ENCODE data around the gene TMEM176A. TPM values are rescaled to one million over a fixed set of nuclear protein-coding genes. Genes with fewer than 3 reads are reported as not detected.

The TMEM176A gene
- total RNA-seq, 1 experiment from 2014 or later: not detected

DNA sequence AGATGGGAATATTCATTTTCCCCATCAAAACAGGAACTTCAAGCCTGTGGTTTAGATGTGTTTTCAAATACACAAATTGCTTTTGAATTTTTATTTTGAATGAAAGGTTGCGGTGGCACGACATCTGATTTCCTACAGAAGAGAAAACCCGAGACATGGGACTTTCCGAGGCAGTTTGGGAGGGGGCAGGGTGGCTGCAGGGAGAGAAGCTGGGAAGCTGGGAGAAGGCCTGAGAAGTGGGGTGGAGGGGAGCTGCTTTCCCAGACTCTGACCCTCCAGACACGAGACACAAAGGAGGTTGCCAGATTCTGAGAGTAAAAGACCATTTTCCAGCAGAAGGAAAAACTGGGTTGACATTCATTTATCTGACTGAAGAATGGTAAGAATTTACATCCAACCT, 19.6 kb downstream of the TMEM176A start:
- no peak for DNase-seq (ENCODE audit: low spot score)

DNA sequence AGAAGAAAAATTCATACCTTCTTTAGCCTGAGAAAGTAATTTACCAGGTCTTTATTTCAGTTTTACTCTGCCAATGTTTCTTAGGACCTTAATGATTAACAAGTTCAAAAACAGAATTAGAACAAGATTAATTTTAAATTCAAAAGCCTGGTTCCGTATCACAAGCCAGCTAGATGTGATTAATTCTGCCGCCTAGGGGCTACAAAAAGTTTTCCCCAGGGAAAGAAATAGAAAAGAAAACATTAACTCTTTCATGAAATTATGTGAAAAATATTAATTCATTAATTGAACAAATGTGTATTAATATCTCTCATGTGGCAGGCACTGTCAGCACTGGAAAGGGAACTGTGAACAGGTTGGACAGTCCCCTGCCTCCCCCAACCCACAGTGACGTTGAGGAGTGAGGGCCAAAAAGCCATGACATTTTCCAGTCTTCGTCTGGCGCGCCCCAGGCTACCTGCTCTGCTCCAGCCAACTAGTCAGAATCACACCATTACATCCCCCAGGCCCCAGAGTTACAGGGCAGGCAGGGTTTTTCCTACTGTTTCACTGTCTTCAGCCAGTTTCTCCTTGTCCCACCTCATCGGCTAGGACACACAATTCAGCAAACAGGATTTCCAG, 20.1 kb downstream of the TMEM176A start:
- DNase-seq (ENCODE audit: low spot score): no peak

DNA sequence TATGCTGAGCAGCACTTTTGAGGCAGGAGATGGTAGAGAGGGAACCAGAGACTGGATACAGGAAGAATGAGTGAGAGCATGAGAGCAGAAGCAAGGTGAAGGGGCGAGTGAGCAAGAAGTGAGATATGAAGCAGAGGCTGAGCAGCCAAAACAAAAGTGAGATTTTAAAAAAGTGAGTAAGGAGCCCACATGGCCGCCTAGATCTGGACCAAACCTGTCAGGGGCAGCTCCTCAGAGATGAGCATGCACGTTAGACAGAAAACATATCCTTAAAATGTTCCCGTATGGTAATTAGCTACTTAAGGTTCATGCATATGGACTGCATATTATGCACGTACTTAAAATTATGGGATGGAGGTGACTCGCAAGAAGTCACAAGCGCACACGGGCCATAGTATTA, 22.5 kb downstream of the TMEM176A start:
- no peak for DNase-seq (ENCODE audit: low spot score)

DNA sequence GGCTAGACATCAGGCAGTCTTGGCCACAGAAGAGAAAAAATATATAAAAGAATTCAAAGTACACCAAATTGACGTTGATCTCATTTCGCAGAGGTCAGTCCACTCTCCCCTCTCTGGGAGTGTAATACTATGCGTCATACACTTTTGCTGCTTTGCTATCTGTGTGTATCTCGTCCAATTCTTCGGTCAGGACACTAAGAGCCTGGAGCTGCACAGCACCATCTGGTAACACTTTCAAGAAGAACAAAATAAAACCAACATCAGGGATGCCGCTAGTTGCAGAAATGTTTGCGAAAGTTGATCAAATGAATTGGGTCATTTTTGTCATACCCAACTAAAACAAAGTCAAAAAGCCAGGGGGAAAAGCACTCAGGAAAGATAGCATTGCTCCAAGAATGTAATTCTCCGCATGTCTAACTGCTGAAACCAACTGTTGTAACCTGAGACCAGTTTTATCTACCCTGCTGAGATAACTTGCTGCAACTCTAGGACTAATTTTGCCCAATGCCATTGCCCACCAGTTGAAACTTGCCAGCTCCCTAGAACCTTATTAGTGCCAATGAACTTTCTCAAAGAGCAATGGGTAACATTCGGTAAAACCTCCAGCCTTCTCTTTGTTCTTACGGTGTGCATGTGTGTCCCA, 23.0 kb downstream of the TMEM176A start:
- DNase-seq (ENCODE audit: low spot score): no peak

DNA sequence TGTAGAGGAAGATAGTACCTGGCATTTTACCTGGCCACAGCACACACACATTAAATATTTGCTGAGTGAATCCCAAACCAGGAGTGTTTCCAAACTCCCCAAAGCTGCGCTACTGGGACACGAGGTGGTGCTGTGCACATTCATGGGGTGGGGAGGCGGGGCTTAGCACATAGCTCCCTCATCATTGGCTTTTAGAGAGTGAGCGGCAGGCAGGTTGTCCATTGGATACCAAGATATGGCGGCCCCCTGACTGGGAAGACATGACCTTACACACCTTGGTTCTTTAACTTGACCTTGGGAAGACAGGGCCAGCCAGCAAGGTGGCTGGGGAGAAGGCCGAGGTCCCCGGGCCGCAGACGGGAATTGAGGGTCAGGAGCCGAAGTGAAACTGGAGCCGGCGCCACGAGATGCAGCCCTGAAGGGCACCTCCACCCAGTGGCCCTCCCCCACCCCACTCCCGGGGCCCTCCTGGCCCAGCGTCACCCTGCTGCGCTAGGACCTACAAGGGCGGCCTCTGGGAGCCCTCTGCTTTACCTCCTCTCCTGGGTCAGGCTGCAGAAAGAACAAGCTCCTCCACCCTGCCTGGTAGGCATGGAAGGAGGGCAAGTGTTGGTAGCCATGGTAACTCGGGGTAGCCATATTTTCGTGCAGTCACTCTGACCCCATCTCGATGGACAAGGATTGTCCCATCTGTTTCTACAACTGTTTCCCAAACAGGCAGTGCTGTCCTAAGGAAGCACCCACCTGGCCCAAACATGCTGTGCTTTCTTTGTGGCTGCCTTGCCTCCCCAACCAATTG, 24.0 kb downstream of the TMEM176A start:
- DNase-seq (ENCODE audit: low spot score): no peak

DNA sequence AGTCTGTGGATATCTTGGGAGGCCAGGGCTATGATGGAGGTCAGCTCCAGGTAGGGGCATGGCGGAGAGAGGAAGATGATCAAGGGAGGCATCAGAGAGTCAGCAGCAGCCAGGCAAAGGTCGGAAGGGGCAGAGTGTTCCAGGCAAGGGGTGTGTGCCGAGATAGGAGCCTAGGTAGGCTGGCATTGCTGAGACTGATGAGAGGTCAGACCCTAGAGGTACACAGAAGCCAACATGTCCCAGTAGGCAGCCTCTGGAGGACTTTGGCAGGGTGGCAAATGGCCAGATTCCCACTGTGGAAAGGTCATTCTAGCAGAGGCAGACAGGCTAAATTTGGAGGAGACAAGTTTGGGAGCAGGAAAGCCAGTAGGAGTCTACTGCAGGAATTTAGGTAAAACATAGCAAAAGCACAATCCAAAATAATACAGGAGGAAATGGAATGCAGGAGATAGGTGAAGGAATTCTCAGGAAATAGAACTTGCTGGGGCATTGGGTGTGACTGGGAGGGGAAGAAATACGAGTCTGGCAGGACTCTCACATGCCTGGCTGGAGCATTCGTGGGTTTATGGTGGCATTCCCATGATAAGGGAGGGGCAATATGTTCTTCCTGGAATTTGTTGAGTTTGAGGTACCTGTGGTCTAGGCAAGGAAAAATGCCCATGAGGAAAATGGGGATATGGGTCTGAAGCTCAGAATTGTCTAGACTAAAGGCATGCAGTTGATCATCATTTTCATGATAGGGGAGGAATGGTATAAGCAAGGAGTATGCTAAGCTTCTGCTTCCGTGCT, 25.7 kb downstream of the TMEM176A start:
- DNase-seq (ENCODE audit: low spot score): no peak

DNA sequence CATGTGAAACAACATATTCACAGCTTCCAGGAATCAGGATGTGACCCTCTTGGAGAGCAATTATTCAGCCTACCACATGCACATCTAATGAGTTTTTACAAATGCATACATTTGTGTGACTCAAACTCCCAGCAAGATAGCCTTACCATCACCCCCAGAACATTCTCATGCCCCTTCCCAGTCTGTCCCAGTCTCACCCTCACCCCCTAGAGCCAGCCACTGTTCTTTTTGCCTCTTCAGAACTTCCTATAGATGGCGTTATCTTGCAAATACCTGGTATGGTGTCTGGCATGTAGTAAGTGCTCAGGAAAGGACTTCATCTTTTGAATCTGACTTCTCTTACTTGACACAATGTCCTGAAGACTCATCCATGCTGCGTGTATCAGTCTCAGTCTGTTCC, 27.8 kb downstream of the TMEM176A start:
- DNase-seq (ENCODE audit: low spot score): no peak

DNA sequence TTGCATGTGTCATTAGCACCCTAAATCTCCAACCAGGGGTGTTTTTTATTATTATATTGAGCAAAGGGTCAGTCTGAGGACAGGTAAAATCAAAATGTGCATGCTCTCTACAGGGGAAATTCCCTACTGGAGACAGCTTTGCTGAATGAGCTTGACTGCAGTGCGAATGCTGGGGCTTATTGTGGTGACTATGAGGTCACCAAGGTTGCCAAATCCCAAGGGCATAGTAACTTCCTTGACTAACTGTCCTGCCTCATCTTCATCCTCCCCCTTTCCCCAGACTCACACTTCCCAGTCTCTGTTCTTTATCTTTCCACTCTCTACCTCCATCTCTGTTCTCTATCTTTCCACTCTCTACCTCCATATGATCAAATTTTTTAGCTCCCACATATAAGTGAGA, 28.9 kb downstream of the TMEM176A start:
- DNase-seq (ENCODE audit: low spot score): no peak

DNA sequence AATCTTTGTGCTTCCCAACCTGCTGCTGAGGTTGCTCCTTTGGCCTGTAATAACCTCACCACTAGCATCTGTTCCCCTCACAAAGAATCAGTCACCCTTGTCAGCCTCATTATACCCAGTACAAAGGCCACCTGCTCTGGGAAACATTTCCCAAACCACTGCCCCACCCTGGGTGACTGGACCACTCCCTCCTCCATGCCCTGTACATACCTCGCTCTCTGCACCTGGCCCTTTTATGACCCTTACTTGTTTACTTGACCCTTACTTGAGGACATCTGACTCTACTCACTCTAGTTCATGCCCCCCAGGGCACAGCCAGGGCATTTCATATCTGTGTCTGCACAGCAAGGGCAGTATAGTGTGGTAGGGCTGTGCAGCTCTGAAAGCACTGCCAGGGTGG, 30.4 kb downstream of the TMEM176A start:
- DNase-seq (ENCODE audit: low spot score): no peak

DNA sequence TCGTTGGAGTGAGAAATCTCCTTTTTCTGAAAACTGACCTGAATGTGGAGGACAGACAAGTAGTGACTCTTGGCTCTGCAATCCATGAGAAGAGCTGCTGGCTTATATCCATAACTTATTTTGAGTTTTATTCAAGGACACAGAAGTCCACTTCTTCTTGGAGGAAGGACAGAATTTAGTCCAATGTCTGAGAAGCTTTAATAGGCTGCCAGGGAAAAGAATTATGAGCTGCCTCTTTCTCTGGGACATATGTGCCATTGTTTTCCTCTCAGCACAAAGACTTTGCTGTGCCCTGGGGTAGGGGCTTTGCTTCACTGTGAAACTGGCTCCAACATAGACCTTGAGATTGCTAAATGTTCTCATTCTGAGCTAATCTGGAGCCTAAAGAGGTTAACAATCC, 31.3 kb downstream of the TMEM176A start:
- no peak for DNase-seq (ENCODE audit: low spot score)

DNA sequence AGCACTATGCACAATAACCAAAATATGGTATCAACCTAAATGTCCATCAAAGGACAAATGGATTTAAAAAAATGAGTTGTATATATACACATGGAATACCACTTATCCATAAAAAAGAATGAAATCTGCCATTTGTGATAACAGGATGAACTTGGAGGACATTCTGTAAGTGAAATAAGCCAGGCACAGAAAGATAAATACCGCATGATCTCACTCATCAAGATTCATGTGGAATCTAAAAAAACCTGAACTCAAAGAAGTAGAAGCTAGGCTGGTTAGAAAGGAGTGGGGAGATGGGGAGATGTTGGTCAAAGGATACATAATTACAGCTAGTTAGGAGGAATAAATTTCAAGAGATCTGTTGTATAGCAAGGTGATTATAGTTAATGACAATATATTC, 34.5 kb downstream of the TMEM176A start:
- DNase-seq (ENCODE audit: low spot score): no peak

DNA sequence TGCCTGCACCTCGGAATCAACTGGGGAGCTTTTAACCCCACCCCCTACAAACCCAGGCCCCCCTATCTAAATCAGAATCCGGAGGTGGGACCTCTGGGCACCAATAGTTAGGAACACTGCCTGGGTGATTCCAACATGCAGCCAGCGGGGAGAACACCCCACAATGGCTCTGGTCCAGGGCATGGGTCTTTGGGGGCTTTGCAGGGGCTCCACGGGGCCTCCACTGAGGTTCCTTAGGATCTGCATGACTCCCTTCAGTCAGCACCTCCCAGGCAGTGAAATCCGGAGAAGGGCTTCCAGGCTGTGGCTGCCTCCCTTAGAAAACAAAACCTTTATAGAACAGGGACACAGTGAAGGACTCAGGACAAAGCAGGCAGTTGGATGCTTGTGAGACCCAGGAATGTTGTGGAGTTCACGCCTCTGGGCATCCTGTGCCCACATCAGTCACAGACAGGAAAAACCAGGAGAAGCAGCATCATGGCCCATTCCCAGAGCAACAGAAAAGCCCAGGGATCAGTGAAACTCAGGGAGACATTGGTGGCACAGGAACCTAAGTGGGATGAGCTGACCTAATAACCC, 35.2 kb downstream of the TMEM176A start:
- no peak for DNase-seq (ENCODE audit: low spot score)

DNA sequence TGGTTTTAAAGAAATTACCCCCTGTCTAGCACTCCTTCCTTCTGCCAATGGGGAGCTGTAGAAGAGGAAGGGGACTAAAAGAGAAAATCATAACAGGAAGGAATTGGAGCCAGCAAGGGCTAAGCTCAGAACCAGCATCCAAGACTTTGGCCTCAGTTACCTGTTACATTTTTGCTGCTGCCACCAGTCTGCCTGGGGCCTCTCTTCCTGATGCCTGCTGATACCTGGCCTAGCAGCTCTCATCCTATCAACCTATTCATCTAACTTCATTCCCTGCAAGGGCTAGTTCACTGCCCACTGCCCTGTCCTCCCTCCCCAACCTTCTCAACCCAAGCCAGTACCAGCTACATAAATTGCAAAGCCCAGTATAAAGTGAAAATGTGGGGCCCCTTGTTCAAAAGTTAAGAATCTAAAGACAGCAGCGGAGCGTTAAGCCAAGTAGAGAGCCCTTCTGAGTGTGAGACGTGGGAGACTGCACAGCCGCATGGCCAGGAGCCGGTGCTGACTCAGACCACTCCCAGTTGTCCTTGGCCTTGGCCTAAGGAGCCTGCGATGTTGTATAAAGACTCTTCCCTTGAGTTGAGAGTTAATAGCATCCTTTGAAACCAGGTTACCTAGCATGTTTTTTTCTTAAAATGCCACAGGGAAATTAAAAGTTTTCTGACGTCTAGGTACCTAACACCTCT, 38.5 kb downstream of the TMEM176A start:
- DNase-seq (ENCODE audit: low spot score): no peak

DNA sequence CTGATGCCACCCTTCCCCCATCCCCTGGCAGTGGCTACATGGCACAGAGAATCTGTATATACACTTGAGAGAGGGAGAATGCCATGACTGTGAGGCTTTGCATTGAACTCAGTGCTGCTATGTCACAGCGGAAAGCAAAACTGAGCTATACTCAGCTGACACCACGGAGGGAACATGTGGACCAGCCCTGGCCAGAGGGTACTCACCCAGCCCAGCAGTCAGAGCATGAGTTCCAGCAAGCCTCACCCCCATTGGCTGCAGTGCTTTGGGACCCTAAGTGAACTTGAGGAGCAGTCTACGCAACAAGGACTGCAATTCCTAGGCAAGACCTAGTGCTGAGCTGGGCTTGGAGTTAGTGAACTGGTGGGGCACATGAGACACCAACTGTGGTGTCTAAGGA, 41.4 kb downstream of the TMEM176A start:
- no peak for DNase-seq (ENCODE audit: low spot score)

DNA sequence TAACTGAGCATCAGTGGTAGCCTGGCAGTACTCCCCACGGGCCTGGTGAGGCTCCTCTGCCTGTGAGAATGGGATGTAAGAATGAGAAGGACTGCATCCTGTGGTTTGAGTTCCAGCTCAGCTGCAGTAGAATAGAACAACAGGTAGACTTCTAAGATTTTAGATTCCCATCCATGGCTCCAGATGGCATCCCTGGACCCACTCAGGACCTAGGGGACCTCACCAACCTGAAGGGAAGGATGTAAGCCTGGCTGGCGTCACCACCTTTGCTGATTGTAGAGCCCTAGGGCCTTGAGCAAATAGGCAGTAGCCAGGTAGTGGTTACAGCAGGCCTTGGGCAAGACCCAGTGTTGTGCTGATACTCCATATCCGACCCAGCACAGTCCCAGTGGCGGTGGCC, 42.1 kb downstream of the TMEM176A start:
- DNase-seq (ENCODE audit: low spot score): no peak

DNA sequence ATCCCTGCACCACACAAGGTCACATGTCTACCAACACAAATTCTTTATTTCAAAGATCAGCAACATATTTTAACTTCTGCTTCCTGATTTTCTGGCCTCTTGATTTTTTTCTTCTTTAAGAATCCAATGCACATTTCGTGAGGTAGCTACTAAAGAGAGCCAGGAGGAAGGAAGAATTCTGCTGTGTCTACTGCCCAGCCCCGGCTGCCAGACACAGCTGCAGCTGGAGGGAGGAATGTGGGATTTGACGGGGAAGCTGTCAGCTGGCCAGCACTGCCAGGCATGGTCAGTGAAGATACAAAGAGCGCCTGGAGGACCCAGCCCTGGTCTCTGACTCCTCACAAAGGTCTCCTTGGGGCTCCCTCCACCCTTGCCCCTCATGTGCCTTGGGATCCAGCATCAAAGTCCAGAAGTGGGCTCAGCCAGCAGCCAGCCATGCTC, 44.9 kb downstream of the TMEM176A start:
- DNase-seq (ENCODE audit: low spot score): no peak

DNA sequence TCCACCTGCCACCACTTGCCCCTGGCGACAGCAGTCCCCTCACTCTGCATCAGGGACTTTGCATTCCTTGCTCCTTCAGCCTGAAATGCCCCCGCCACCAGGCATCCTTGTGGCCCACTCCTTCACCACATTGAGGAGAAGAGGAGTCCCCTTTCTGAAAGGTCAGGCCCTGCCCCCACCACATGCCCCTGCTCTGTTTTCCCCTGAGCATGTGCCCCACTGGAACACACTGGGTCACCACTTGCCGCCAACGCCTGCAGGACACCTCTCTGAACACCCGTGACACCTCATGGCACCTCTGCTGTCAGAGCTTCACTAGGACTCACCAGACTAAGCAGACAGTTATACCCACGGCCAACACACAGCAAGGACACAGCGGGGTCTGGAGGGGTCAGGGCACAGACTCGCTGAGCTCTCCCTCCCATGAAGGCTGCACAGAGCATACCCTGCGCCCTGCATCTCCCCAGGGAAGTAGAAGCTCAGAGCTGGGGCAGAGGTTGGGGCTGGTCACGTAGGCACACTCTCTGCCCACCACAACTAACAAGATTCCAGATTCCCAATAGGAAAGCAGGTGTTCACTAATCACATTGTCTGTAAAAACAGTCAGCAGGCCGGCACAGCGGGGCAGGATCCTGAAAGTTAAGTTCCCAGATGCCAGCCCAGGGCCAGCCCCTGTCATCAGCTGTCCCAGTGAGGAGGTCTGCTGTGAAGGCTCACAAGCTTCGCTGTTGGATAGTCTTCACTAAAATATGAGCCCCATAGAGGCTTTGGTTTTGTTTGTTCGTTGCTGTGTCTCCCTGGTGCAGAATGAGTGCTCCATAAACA, 45.9 kb downstream of the TMEM176A start:
- DNase-seq (ENCODE audit: low spot score): no peak

DNA sequence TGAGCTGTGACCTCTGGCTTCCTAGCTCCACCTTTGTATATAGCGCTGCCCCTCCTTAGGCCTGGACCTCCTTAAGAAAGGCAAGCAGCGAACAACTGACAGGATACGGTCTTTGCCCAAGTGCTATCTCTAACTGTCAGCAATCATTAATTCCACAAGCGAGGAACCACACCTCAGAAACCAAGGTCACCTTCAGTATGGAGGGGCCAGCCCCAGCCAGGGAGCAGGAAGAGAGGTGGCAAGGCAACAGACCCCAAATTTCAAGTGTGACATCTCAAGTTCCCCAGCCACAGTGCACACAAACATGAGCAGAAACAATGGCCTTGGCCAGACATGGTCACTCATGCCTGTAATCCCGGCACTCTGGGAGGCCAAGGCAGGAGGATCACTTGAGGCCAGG, 47.0 kb downstream of the TMEM176A start:
- no peak for DNase-seq (ENCODE audit: low spot score)

DNA sequence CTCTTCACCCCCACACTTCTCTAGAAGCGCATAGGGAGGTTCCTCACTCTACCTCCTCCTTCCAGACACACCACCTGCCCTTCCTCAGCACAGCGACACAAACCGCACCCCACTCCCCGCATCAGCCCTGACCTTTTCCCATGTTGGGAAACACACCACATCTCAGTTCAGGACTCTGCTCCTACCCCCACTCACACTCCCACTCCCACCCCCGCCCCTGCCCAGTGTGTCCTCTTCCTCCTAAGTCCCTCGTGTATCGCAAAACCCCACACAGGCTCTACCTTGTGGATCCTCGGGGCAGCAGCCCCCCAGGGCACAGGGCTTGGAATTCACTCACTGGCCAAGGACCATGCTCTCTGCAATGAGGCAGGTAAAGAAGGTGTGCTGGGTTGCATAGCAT, 47.5 kb downstream of the TMEM176A start:
- DNase-seq (ENCODE audit: low spot score): no peak

DNA sequence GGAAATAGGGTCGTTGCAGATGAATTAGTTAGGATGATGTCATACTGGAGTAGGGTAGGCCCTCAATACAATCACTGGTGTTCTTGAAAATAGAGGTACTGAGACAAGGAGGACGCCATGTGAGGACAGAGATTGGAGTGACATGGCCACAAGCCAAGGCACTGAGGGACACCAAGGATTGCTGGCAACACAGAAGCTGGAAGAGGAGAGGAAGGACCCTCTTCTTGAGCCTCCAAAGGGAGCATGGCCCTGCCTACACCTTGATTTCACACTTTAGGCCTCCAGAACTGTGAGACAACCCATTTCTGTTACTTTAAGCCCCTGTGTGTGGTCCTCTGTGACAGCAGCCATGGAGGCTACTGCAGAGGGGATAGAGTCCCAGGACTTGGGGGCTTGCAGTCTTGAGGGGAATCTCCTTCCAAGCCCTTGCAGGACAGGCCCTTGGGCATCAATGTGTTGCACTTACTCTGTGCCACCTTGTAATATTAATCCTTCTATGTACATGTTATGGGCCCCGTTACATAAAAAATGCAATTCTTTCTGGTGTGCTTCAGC, 48.1 kb downstream of the TMEM176A start:
- no peak for DNase-seq (ENCODE audit: low spot score)

All from A172 (cell line).